H1 (cell line): ENCODE results near the gene ADA. TPM values are rescaled to one million over a fixed set of nuclear protein-coding genes. Genes with fewer than 3 reads are reported as not detected.

Experiments
- RAD21 ChIP-seq, 2 experiments: IDR thresholded peaks in 1 of 2; conservative IDR thresholded peaks in 1 of 2; 2 replicates each; pipeline ENCODE4 v1.6.1; 2011; ENCODE audit warnings: low read depth in 2 of 2, low read length in 2 of 2, improper control_type of control experiment in 1 of 2, inconsistent platforms in 1 of 2, mild to moderate bottlenecking in 1 of 2, moderate library complexity in 1 of 2
- polyA plus RNA-seq, 7 experiments: library from polyadenylated mRNA; depleted of rRNA in 3 of 7; stranded (reverse) in 5 of 7; unstranded in 2 of 7; fragments of >200 nt in 5 of 7; fragments of 200-250 nt in 2 of 7; gene quantifications; 1 replicate in 5 of 7; 2 replicates in 1 of 7; 4 replicates in 1 of 7; pipeline versions ENCODE4 v1.2.1 to v1.2.3, GENCODE V29; 2011 to 2013; ENCODE audit warnings: missing spikeins in 2 of 7, mixed read lengths in 2 of 7
- total RNA-seq: library from RNA; stranded (reverse); fragmentation: NEBNext Ultra II Directional; extraction: Animal tissue kit (Norgen Biotek cat#: 25700); gene quantifications from 2 replicates; pipeline ENCODE4 v1.2.1, GENCODE V29; 2021
- TF ChIP-seq, protein P1 (sequence below): fragments of 300-600 bp; sonication (generic); IDR thresholded peaks from 2 replicates; pipeline ENCODE4 v1.7.1; 2012; ENCODE audit warnings: low read length, moderate library complexity, mild to moderate bottlenecking, inconsistent platforms; ENCODE audit not compliant: insufficient replicate concordance
- TF ChIP-seq, protein P2 (sequence below): IDR thresholded peaks from 2 replicates; pipeline ENCODE4 v1.6.1; 2012; ENCODE audit warnings: inconsistent platforms

Gene ADA
- total and polyA plus RNA-seq, 2 of the 8 experiments (the other 6 are each of a cell fraction or from before 2014, with no cell fraction given), result 19.9 to 32.8 TPM

DNA sequence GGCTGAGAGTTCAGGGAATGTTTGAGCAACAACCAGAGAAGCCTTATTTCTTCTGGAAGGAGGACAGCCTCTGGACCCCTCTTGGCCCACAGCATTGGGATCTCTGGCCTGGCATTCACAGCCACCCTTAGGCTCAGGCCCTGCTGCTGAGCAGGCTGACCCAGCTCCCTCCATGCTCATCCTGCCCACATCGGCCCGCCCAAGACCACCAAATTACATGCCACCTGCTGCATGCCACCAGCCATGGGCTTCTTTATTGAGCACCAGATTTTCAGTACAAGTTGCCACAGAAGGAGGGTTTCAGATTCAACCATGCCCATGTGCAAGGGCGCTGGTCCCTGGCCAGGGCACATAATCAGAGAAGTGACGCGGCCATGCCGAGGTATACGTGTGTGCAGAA, 32.2 kb downstream of the ADA start (continued):
- TF ChIP-seq, protein P1, sequence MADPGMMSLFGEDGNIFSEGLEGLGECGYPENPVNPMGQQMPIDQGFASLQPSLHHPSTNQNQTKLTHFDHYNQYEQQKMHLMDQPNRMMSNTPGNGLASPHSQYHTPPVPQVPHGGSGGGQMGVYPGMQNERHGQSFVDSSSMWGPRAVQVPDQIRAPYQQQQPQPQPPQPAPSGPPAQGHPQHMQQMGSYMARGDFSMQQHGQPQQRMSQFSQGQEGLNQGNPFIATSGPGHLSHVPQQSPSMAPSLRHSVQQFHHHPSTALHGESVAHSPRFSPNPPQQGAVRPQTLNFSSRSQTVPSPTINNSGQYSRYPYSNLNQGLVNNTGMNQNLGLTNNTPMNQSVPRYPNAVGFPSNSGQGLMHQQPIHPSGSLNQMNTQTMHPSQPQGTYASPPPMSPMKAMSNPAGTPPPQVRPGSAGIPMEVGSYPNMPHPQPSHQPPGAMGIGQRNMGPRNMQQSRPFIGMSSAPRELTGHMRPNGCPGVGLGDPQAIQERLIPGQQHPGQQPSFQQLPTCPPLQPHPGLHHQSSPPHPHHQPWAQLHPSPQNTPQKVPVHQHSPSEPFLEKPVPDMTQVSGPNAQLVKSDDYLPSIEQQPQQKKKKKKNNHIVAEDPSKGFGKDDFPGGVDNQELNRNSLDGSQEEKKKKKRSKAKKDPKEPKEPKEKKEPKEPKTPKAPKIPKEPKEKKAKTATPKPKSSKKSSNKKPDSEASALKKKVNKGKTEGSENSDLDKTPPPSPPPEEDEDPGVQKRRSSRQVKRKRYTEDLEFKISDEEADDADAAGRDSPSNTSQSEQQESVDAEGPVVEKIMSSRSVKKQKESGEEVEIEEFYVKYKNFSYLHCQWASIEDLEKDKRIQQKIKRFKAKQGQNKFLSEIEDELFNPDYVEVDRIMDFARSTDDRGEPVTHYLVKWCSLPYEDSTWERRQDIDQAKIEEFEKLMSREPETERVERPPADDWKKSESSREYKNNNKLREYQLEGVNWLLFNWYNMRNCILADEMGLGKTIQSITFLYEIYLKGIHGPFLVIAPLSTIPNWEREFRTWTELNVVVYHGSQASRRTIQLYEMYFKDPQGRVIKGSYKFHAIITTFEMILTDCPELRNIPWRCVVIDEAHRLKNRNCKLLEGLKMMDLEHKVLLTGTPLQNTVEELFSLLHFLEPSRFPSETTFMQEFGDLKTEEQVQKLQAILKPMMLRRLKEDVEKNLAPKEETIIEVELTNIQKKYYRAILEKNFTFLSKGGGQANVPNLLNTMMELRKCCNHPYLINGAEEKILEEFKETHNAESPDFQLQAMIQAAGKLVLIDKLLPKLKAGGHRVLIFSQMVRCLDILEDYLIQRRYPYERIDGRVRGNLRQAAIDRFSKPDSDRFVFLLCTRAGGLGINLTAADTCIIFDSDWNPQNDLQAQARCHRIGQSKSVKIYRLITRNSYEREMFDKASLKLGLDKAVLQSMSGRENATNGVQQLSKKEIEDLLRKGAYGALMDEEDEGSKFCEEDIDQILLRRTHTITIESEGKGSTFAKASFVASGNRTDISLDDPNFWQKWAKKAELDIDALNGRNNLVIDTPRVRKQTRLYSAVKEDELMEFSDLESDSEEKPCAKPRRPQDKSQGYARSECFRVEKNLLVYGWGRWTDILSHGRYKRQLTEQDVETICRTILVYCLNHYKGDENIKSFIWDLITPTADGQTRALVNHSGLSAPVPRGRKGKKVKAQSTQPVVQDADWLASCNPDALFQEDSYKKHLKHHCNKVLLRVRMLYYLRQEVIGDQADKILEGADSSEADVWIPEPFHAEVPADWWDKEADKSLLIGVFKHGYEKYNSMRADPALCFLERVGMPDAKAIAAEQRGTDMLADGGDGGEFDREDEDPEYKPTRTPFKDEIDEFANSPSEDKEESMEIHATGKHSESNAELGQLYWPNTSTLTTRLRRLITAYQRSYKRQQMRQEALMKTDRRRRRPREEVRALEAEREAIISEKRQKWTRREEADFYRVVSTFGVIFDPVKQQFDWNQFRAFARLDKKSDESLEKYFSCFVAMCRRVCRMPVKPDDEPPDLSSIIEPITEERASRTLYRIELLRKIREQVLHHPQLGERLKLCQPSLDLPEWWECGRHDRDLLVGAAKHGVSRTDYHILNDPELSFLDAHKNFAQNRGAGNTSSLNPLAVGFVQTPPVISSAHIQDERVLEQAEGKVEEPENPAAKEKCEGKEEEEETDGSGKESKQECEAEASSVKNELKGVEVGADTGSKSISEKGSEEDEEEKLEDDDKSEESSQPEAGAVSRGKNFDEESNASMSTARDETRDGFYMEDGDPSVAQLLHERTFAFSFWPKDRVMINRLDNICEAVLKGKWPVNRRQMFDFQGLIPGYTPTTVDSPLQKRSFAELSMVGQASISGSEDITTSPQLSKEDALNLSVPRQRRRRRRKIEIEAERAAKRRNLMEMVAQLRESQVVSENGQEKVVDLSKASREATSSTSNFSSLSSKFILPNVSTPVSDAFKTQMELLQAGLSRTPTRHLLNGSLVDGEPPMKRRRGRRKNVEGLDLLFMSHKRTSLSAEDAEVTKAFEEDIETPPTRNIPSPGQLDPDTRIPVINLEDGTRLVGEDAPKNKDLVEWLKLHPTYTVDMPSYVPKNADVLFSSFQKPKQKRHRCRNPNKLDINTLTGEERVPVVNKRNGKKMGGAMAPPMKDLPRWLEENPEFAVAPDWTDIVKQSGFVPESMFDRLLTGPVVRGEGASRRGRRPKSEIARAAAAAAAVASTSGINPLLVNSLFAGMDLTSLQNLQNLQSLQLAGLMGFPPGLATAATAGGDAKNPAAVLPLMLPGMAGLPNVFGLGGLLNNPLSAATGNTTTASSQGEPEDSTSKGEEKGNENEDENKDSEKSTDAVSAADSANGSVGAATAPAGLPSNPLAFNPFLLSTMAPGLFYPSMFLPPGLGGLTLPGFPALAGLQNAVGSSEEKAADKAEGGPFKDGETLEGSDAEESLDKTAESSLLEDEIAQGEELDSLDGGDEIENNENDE, result no peak
- TF ChIP-seq, protein P2, sequence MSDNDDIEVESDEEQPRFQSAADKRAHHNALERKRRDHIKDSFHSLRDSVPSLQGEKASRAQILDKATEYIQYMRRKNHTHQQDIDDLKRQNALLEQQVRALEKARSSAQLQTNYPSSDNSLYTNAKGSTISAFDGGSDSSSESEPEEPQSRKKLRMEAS, result no peak
- TF ChIP-seq RAD21 (IDR thresholded peaks at IDR 0.05 in 1 of 2, conservative IDR thresholded peaks at IDR 0.05 in 1 of 2; ENCODE audit: low read depth in 2 of 2, low read length in 2 of 2), result no peak
